Activated gamma-delta T cell treated with Interleukin-2 at 50 U/mL for 16 hours (primary cell): ENCODE results near the gene TOGARAM2.

Source experiments
- DNase-seq: peaks from one replicate; pipeline ENCODE4 v3.0.0-alpha.2; 2020

TOGARAM2 gene

GRCh38 chr2:29057006-29057405 is 75.9 kb downstream of the TOGARAM2 start:
- no peak for DNase-seq

- no peak for DNase-seq
Observed at GRCh38 chr2:29059624-29060023, 78.5 kb downstream of the TOGARAM2 start.

DNA sequence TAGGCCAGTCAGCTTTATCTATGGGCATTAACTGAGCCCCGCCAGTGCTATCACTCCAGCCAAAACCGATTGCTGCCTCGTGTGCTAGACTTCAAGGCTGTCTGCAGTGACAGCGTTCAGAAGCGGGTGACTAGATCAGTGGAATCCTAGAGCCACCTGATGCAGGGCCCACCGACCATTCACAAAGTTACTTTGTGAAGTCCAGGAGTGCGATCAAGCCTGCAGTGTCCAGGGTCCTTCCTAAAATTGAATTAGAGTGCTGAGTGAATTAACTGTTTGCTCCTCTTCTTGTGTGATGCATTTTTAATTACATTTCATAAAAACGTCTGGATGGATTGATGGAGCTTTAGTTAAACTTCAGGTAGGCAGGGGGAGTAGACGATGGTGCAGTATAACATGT is 79.3 kb downstream of the TOGARAM2 start:
- no peak for DNase-seq

- DNase-seq, result no peak
Observed at GRCh38 chr2:29061176-29061575, 80.1 kb downstream of the TOGARAM2 start.

DNA sequence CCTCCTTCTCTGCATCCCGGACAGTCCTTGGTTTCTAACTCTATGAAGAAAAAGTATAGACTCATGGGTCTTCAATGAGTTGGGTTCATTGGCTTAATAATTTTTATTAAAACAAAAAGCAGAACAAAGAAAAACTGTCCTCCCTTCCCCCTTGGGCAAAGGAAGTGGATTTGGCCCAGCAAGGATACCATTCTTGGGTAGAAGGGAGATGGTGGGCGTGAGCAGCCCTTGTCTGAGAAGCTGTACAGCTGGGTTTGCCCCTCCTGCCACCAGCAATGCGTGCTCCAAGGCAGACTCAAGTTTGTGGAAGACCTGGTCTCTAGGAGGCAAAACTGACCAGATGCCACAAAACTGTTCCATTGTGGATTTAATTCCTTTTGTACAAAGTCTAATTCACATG is 80.5 kb downstream of the TOGARAM2 start:
- no peak for DNase-seq

GRCh38 chr2:29062371-29062770 is 81.3 kb downstream of the TOGARAM2 start:
- no peak for DNase-seq

DNA sequence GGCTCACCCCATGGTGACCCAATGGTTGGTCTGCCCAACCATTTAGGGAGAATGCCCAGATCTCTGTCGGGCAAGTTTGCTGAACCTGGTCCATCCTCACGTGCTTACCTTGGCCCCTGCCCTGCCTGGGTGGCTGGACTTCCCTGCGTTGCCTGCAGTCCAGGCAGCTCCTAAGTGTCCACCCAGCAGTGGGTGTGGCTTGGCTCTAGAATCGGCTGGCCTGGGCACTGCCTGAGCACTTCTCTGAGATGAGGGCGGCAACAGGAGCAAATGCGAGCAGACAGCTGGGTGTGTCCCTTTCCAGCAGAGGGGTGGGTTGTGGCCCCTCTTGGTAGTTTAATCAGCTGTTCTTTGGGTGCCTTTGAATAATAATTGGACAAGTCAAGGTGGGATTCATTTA is 82.0 kb downstream of the TOGARAM2 start:
- DNase-seq, result no peak

DNA sequence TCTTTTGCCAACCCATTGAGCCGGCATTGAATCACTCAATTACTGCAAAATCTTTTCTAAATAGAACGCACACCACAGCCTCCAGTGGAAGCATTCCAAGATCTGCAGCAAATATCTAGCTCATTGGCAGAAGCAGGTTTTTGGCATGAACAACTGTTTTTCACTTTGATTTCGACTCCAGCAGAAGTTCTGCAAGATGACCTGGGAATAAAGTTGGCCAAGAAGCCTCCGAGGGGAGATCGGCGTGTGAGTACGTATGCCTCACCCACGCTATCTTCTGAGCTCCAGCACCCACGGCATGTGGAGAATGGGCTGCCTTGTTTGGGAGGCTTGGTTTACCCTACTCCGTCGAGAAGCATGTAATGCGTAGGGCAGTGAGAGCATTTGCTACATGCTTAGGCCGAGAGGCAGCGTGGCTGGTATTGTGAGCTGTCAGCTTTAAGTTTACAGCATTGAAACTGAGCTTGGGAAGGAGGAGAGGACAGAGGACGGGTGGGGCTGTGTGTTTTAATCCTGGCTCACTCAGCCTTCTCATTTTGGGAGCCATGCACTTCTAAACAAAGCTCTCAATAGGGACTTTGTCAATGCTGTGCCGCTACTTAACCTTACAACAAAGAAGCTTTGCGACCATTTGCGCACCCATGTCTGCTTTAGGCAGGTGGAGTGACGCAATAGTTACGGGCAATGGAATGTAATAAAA is 82.7 kb downstream of the TOGARAM2 start:
- DNase-seq, result no peak

- DNase-seq, result no peak
Observed at GRCh38 chr2:29064346-29064715, 83.2 kb downstream of the TOGARAM2 start.

- DNase-seq, result no peak
Observed at GRCh38 chr2:29064746-29065067, 83.6 kb downstream of the TOGARAM2 start.

DNA sequence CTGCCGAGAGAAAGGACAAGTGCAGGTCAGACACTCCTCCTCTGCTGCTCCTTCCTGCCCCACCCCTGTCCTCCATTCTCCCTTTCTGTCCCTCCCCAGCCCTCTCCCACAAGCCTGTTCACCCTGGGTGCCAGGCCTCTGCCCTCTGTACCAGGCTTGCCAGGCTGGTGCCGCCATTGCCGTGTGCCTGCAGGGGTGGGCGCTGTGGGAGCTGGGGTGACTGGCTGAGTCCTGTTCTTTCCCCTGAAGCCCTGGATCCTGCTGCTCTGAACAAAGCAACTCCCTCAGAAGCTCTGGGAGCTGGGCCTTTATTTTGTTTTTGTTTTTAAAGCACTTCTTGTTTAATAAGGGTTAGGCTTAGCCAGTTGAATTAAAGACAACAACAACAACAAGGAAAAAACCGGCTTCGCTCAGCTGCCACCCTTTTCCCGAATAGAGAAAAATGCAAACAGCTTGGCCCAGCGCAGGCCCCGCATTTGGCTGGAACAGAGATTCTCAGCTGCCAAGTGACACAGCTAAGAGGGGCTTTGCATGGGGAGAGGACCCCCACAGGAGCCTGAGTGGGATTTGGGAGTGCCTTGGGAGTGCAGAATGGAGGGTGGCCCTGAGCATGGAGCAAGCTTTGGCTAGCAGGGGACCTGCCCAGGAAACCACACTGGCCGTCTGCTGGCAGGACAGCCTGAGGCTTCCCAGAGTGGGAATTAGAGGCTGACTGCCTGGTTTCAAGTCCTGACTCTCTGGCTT is 84.1 kb downstream of the TOGARAM2 start:
- no peak for DNase-seq

DNA sequence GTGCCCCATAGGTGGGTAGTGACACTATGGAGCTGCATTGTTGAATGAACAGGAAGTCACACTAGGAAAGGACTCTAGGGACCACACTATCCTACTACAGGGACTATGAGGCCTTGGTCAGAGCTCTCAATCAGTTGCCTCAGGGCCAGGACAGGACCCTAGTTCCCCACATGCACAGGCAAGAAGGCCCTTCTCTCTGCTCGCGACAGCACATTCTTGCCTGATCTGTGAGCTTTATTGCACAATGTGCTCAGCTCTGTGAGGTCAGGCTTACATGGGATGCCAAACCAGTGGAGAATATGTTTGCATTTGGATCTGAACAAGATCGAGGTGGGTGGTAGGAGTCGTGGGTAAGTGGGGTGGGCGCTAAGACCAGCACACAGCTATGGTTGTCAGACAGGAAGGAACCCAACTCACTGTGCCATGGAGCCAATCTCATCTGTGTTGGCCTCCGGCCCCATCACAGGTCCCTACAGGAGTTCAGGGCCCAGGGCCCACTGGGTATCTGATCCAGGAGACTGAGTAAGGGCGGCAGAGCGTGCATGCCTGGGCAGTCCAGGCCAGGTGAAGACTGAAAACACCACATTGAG is 85.3 kb downstream of the TOGARAM2 start:
- DNase-seq, result no peak

DNA sequence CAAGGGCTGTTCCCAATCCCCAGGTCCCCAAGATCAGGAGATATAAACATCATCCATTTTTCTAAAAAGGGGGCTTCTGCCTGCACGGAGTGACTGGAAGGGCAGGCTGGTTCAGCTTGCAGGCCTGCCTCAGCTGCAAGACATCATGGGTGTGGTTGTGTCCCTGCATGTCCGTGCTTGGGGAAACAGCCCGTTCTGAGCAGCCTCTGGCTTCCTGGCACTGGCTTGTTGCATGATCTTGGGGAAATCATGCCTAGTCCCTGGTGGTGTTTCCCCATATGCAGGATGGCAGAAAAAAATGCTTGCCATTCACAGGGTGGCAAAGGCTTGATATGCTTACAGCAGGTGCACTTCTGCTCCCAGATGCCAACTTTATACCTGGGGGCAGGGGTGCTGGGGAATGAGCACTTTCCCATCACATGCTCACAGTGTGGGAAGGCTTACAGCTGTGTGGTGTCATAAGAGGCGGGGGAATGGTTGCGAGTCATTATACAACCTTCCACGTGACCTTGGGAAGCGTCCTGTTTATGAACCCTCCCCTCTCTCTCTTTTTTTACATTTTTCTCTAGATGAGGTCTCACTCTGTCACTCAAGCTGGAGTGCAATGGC is 86.0 kb downstream of the TOGARAM2 start:
- no peak for DNase-seq

- no peak for DNase-seq
Observed at GRCh38 chr2:29068513-29068912, 87.4 kb downstream of the TOGARAM2 start.

- no peak for DNase-seq
Observed at GRCh38 chr2:29070526-29070925, 89.4 kb downstream of the TOGARAM2 start.

DNA sequence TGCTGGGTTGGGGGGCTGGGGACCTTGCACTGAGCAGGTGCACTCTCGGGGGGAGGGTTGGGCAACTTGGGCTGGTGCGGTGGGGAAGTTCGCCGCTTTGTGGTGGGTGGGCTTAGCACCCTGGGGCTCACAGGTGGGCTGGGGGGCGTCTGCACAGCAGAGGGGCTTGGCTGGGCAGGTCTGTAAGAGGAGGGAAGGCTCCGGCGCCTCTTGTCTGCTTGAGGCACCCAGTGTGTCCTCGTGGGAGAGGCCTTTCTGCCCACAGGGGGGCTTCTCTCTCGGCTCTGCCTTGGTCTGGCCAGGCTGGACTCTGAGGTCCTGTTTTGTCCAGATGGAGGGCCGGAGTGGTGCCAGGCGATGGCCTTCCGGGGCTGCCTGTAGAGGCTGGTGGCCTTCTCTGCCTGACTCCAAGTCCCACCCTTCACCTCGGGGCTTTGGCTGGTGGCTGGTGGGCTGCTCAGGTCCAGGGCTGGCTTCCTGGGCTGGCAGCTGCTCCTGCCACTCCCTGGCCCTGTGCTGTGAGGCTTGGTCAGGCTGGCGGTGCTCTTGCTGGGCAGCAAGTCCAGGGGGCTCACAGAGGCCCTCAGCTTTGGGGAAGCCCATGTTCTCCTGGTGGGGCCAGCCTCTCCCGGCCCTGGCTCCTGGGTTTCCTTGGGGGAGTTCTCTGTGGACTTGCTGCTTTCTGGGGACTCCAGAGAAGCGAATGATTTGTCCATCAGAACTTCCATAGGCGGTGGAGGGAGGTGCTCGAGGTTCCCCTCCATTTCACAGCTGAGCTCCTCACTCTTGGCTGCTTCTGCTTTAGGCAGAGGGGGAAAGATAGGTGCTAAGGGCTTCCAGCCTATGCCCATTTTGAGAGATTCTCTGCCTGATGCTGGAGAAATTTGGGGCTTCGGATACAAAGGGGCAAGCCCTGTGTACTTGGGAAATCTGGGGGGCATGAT is 90.2 kb downstream of the TOGARAM2 start:
- no peak for DNase-seq

- no peak for DNase-seq
Observed at GRCh38 chr2:29072251-29072650, 91.2 kb downstream of the TOGARAM2 start.

DNA sequence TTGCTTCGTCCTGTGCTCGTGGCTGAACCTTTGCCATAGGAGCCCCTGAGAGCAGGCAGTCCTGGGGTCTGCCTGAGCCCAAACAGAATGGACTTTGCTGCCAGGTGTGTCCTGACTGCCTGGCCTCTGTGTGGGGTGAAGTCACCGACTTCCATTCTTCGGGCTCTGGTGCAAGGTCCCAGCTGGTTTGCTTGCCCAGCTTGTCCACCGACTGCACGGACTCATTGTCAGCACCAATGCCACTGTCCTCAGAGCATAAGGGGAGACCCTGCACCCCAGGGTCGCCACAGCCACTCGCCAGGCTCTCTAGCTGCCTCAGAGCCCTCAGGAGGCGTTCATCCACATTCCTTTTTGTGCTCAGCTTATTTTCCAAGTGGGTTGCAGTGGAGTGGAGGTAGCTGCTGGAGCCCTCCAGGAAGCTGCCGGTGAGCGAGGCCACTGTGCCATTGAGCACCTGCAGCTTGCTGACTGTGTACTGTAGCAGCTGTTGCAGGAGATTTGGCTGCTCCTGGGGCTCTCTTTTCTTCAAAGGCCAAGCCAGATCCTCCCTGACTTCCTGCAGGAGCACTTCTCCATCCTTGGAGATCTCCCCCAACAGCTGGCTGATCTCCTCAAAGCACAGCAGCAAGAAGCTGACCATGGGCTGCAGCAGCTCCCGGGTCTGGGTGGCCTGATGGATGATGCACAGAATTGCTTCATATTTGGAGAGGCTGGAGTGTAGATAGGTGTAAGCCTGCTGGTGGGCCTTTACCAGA is 92.0 kb downstream of the TOGARAM2 start:
- no peak for DNase-seq

GRCh38 chr2:29073933-29074332 is 92.8 kb downstream of the TOGARAM2 start:
- no peak for DNase-seq

DNA sequence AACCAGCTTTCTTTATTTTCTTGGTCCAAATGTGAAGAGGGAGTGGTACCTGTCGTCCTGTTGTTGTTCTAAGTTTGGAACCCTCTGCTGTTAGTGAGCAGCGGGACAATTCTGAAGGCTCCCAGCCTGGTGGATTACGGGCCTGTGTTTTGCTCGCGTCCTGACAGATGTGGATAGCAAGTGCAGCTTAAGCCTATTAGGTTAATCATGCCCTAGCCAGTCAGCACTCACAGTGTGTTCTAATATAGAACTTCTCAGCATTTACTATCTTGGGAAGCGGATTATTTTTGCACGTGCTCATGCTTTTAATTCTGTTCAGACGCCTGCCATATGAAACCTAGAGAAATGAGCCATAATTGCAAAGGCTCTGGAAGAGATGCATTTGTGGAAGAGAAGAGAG is 93.3 kb downstream of the TOGARAM2 start, which contains the start of gene PCARE:
Gene PCARE (minus strand): TSS at position 113 of the 400 bp plus-strand sequence. CDS start 262 bp downstream, outside the sequence.
- no peak for DNase-seq

DNA sequence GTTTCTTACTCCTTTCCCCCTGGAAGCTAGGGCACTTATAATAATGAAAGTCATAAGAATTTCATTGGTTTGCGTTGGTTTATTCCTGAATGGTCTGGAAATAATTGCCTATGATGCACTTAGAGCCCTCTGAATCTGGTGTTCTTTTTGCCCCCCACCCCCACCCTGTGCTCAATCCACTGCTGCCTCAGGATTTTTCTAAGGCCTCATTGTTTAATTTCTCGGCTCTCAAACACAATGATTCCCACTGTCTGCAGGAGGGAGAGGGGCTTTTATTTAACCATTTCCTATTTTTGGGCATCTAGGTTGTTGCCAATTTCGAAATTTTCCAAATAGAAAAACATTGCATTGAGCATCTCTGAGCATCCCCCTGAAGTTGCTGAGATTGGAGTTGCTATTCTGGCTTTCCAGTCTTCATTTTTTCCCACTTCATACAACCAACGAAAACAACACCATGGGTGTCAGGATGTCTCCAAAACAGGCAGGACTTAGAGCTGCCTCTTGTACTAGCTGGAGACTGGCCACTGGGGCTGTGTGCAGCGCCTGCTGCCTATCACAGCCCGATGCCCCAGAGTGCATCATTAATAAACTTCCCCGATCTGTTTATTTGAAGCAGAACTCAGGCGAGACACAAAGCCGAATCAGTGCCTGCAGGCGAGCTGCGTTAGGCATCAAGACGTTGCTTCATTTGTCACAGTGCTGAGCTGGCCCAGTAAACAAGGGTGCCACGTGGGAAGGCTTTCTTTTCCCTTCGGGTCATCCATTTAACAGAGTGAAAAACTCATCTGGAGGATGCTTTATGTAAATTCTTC is 95.0 kb downstream of the TOGARAM2 start:
- no peak for DNase-seq
